ENCODE measurements around the gene MRPL23. TPM values are rescaled to one million over a fixed set of nuclear protein-coding genes. Genes with fewer than 3 reads are reported as not detected.

Gene MRPL23
- total RNA-seq, 2 experiments from 2014 or later = 31.1 to 38.3 TPM

- CTCF ChIA-PET = interaction anchor here (0.7 kb wide), 1 partner anchor 305 kb away, joined by 3 read pairs; no protein-coding TSS in a partner anchor
- ATAC-seq (ENCODE audit: poor library complexity) (no peak), DNase-seq (no peak)
- TF ChIP-seq, protein P1, sequence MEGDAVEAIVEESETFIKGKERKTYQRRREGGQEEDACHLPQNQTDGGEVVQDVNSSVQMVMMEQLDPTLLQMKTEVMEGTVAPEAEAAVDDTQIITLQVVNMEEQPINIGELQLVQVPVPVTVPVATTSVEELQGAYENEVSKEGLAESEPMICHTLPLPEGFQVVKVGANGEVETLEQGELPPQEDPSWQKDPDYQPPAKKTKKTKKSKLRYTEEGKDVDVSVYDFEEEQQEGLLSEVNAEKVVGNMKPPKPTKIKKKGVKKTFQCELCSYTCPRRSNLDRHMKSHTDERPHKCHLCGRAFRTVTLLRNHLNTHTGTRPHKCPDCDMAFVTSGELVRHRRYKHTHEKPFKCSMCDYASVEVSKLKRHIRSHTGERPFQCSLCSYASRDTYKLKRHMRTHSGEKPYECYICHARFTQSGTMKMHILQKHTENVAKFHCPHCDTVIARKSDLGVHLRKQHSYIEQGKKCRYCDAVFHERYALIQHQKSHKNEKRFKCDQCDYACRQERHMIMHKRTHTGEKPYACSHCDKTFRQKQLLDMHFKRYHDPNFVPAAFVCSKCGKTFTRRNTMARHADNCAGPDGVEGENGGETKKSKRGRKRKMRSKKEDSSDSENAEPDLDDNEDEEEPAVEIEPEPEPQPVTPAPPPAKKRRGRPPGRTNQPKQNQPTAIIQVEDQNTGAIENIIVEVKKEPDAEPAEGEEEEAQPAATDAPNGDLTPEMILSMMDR (IDR thresholded peaks at IDR 0.05) = no peak
- H3K4me1 Mint-ChIP-seq (ENCODE audit: low read depth) = no peaks in the 10 kb centered on the region
- Histone ChIP-seq H3K4me3 (ENCODE audit: low read length) (no peak overlapping the region), H3K36me3 (ENCODE audit: insufficient read depth, low read length) (no peaks in the 10 kb centered on the region), H3K4me1 (ENCODE audit: insufficient read depth, low read length) (no peaks in the 10 kb centered on the region), H3K27ac (ENCODE audit: low read depth in 1 of 2, low read length in 2 of 2) (no peak overlapping the region), H3K9me3 (ENCODE audit: control insufficient read depth in 1 of 2, insufficient read depth in 1 of 2, low read length in 2 of 2) (no peaks in the 10 kb centered on the region), H3K27me3 (ENCODE audit: control insufficient read depth in 1 of 2, insufficient read depth in 2 of 2, low read length in 2 of 2) (no peaks in the 10 kb centered on the region)
- no peak overlapping the region for H3K4me3 Mint-ChIP-seq
- no peaks in the 10 kb centered on the region for H3K27me3 Mint-ChIP-seq
- POLR2A ChIA-PET = no interaction called here
- intact Hi-C loops (cut with DNase I, micrococcal nuclease) = no loop called here
- H3K27ac Mint-ChIP-seq = no peak overlapping the region
- no peaks in the 10 kb centered on the region for H3K9me3 Mint-ChIP-seq
- no peaks in the 10 kb centered on the region for H3K36me3 Mint-ChIP-seq (ENCODE audit: low read depth)
These were observed 51.7 kb downstream of the MRPL23 start for GRCh38 chr11:1998861-1999260.

- H3K27ac ChIP-seq (ENCODE audit: low read depth in 1 of 2, low read length in 2 of 2) = no peak overlapping the region
- no peak overlapping the region for H3K27ac Mint-ChIP-seq
- ATAC-seq (ENCODE audit: poor library complexity) = peak; percentile 63
- no peaks in the 10 kb centered on the region for H3K4me1 ChIP-seq (ENCODE audit: insufficient read depth, low read length)
- DNase-seq = no peak
- CTCF ChIA-PET = interaction anchor here (0.6 to 3.2 kb wide), 7 partner anchors 120 to 349 kb away, joined by 3 to 20 read pairs (median 3); partner anchors contain the start of gene LSP1
- POLR2A ChIA-PET = interaction anchor here (1.0 kb wide), 1 partner anchor 350 kb away, joined by 4 read pairs; no protein-coding TSS in a partner anchor
- no peak overlapping the region for H3K4me3 ChIP-seq (ENCODE audit: low read length)
- H3K9me3 Mint-ChIP-seq = no peaks in the 10 kb centered on the region
- no peaks in the 10 kb centered on the region for H3K9me3 ChIP-seq (ENCODE audit: control insufficient read depth in 1 of 2, insufficient read depth in 1 of 2, low read length in 2 of 2)
- intact Hi-C loops (cut with DNase I, micrococcal nuclease) = no loop called here
- TF ChIP-seq, protein P1 (IDR thresholded peaks at IDR 0.05) = no peak
- H3K36me3 ChIP-seq (ENCODE audit: insufficient read depth, low read length) = no peaks in the 10 kb centered on the region
- no peaks in the 10 kb centered on the region for H3K27me3 ChIP-seq (ENCODE audit: control insufficient read depth in 1 of 2, insufficient read depth in 2 of 2, low read length in 2 of 2)
- no peaks in the 10 kb centered on the region for H3K27me3 Mint-ChIP-seq
- H3K4me1 Mint-ChIP-seq (ENCODE audit: low read depth) = no peaks in the 10 kb centered on the region
- no peak overlapping the region for H3K4me3 Mint-ChIP-seq
- H3K36me3 Mint-ChIP-seq (ENCODE audit: low read depth) = no peaks in the 10 kb centered on the region
These were observed 55.1 kb downstream of the MRPL23 start for GRCh38 chr11:2002042-2002776.

- Mint-ChIP-seq H3K4me3 (no peak overlapping the region), H3K27me3 (no peaks in the 10 kb centered on the region), H3K36me3 (ENCODE audit: low read depth) (no peaks in the 10 kb centered on the region), H3K9me3 (no peaks in the 10 kb centered on the region), H3K4me1 (ENCODE audit: low read depth) (no peaks in the 10 kb centered on the region), H3K27ac (no peak overlapping the region)
- intact Hi-C loops (cut with DNase I, micrococcal nuclease) = no loop called here
- TF ChIP-seq, protein P1 (IDR thresholded peaks at IDR 0.05) = no peak
- DNase-seq (no peak), ATAC-seq (ENCODE audit: poor library complexity) (peak; percentile 60)
- ChIA-PET POLR2A (interaction anchor here (1.0 kb wide), 1 partner anchor 350 kb away, joined by 4 read pairs; no protein-coding TSS in a partner anchor), CTCF (interaction anchor here (1.0 to 3.2 kb wide), 7 partner anchors 120 to 363 kb away, joined by 3 to 20 read pairs (median 3); no protein-coding TSS in a partner anchor)
- H3K27me3 ChIP-seq (ENCODE audit: control insufficient read depth in 1 of 2, insufficient read depth in 2 of 2, low read length in 2 of 2) = no peaks in the 10 kb centered on the region
- no peak overlapping the region for H3K27ac ChIP-seq (ENCODE audit: low read depth in 1 of 2, low read length in 2 of 2)
- H3K4me3 ChIP-seq (ENCODE audit: low read length) = no peak overlapping the region
- no peaks in the 10 kb centered on the region for H3K36me3 ChIP-seq (ENCODE audit: insufficient read depth, low read length)
- no peaks in the 10 kb centered on the region for H3K9me3 ChIP-seq (ENCODE audit: control insufficient read depth in 1 of 2, insufficient read depth in 1 of 2, low read length in 2 of 2)
- H3K4me1 ChIP-seq (ENCODE audit: insufficient read depth, low read length) = no peaks in the 10 kb centered on the region
These were observed 55.7 kb downstream of the MRPL23 start for GRCh38 chr11:2002807-2003206.
